ENCODE results near the gene GPX7.

- TF ChIP-seq CTCF (IDR thresholded peaks at IDR 0.05) = no peak
- TF ChIP-seq POLR2A (IDR thresholded peaks at IDR 0.05) = no peak
These were observed 8.7 kb upstream of the GPX7 start for GRCh38 chr1:52593495-52593894.
